ENCODE results near the gene ASB2. TPM values are rescaled to one million over a fixed set of nuclear protein-coding genes. Genes with fewer than 3 reads are reported as not detected.

ASB2 gene
- total and polyA plus RNA-seq, 2 of the 8 experiments (the other 6 are each of a cell fraction or from before 2014, with no cell fraction given), result 1.0 to 2.1 TPM

- Histone ChIP-seq H4K20me1 (replicated peaks in 1 of 2; ENCODE audit: control insufficient read depth in 1 of 2, insufficient read depth in 2 of 2, low read length in 2 of 2) (no peaks in the 10 kb centered on the region), H2BK5ac (ENCODE audit: low read depth, low read length) (no peak overlapping the region), H3K4ac (replicated peaks; ENCODE audit: insufficient read length, low read depth, low read length) (no peak overlapping the region), H2BK20ac (ENCODE audit: low read length) (no peak overlapping the region), H3K27me3 (replicated peaks in 1 of 4; ENCODE audit: control insufficient read depth in 3 of 4, extremely low read depth in 1 of 4, insufficient read depth in 3 of 4, low read length in 3 of 4) (peaks cover 0 to 1% (median 0%) of the 10 kb centered on the region in 4 experiments; a peak in 1 of 7 replicates), H3K9me3 (ENCODE audit: insufficient read depth in 2 of 2, low read depth in 1 of 2, low read length in 1 of 2) (no peaks in the 10 kb centered on the region), H3K14ac (ENCODE audit: insufficient read length) (no peak overlapping the region), H2BK15ac (ENCODE audit: low read length) (no peak overlapping the region), H3K27ac (ENCODE audit: low read depth, low read length) (no peak overlapping the region), H3K9ac (replicated peaks in 1 of 4; ENCODE audit: extremely low read depth in 1 of 4, low read depth in 3 of 4, low read length in 3 of 4) (no peak overlapping the region), H3K4me2 (ENCODE audit: insufficient read depth in 1 of 2, low read depth in 2 of 2, low read length in 2 of 2) (no peak overlapping the region), H3K23me2 (ENCODE audit: low read depth, low read length) (peaks cover 3% of the 10 kb centered on the region; the same call in 1 of the 2 replicates), H2BK12ac (ENCODE audit: low read depth, low read length) (no peak overlapping the region; the same call in 1 of the 2 replicates), H3K79me2 (ENCODE audit: control insufficient read depth in 1 of 2, insufficient read depth in 2 of 2, low read length in 2 of 2) (no peaks in the 10 kb centered on the region), H4K91ac (replicated peaks; ENCODE audit: insufficient read length, low read length) (no peak overlapping the region), H2BK120ac (replicated peaks; ENCODE audit: low read depth, low read length) (no peak overlapping the region), H2AFZ (ENCODE audit: low read length) (no peak overlapping the region), H3K36me3 (ENCODE audit: control insufficient read depth in 2 of 4, insufficient read depth in 4 of 4, low read length in 3 of 4) (no peaks in the 10 kb centered on the region), H3K79me1 (ENCODE audit: low read depth, low read length) (no peaks in the 10 kb centered on the region), H2AK5ac (ENCODE audit: low read depth, low read length) (no peak overlapping the region), H3K4me3 (ENCODE audit: extremely low read depth in 1 of 4, insufficient read depth in 2 of 4, low read depth in 3 of 4, low read length in 4 of 4) (no peak overlapping the region), H4K5ac (ENCODE audit: insufficient read length, low read depth, low read length) (no peak overlapping the region), H3K56ac (replicated peaks; ENCODE audit: insufficient read length, low read depth, low read length) (no peak overlapping the region), H4K8ac (ENCODE audit: extremely low read depth, insufficient read depth, low read length) (no peak overlapping the region), H3K4me1 (replicated peaks in 1 of 4; ENCODE audit: control insufficient read depth in 3 of 4, insufficient read depth in 4 of 4, low read length in 3 of 4) (peaks cover 0 to 9% (median 5%) of the 10 kb centered on the region in 4 experiments; a peak in 5 of 7 replicates), H3K23ac (ENCODE audit: insufficient read length) (no peak overlapping the region), H3K18ac (ENCODE audit: extremely low read depth, low read length) (no peak overlapping the region)
- CTCF ChIA-PET (ENCODE audit: partially characterized antibody), result interaction anchor here (0.6 to 8.0 kb wide), 10 partner anchors 10 to 373 kb away, joined by 3 to 37 read pairs (median 4); no protein-coding TSS in a partner anchor
- POLR2A ChIA-PET (ENCODE audit: partially characterized antibody), result interaction anchor here (1.4 kb wide), 1 partner anchor 19 kb away, joined by 3 read pairs; no protein-coding TSS in a partner anchor
- WGBS, 2 experiments (ENCODE audit: extremely low coverage in 1 of 2, insufficient coverage in 1 of 2, insufficient read length in 1 of 2, insufficient replicate concordance in 2 of 2, low coverage in 1 of 2, low lambda C conversion rate in 2 of 2, missing lambda C conversion rate in 1 of 2), result 78% methylated on average over 3 of the region's 3 CpGs; no CpG with 5 or more reads in 1 of the 2 experiments
- DNase-seq (ENCODE audit: low read depth in 1 of 2, low spot score in 2 of 2), result no peak
- no peak for FAIRE-seq
- no peak for TF ChIP-seq RXRA (IDR thresholded peaks at IDR 0.05; ENCODE audit: insufficient read depth, low read depth, low read length)
- no peak for TF ChIP-seq KDM5A (IDR thresholded peaks at IDR 0.05; ENCODE audit: low read length)
- no peak for TF ChIP-seq CREB1 (IDR thresholded peaks at IDR 0.05)
- TF ChIP-seq SIN3A (conservative IDR thresholded peaks at IDR 0.05 in 1 of 2, IDR thresholded peaks at IDR 0.05 in 1 of 2; ENCODE audit: low read depth in 1 of 2, low read length in 2 of 2), result no peak
- TF ChIP-seq SP2 (IDR thresholded peaks at IDR 0.05; ENCODE audit: low read length), result no peak
- no peak for TF ChIP-seq HDAC2 (IDR thresholded peaks at IDR 0.05; ENCODE audit: borderline replicate concordance in 1 of 2, low read depth in 2 of 2, low read length in 2 of 2)
- TF ChIP-seq BCL11A (IDR thresholded peaks at IDR 0.05; ENCODE audit: low read depth in 2 of 2, low read length in 2 of 2), result no peak
- TF ChIP-seq RFX5 (IDR thresholded peaks at IDR 0.05; ENCODE audit: borderline replicate concordance, low read depth, low read length), result no peak
- TF ChIP-seq SUZ12 (IDR thresholded peaks at IDR 0.05; ENCODE audit: low read length), result no peak
- TF ChIP-seq KDM4A (IDR thresholded peaks at IDR 0.05; ENCODE audit: low read depth, low read length, severe bottlenecking), result no peak
- no peak for TF ChIP-seq EZH2 (IDR thresholded peaks at IDR 0.05; ENCODE audit: low read depth, low read length, severe bottlenecking)
- TF ChIP-seq CHD2 (IDR thresholded peaks at IDR 0.05; ENCODE audit: low read length), result no peak
These were observed 15.5 kb downstream of the ASB2 start for GRCh38 chr14:93960774-93961438.
